ENCODE data around the gene PRAMEF18.
"Not testable (repeated sequence)": the region's sequence is repeated elsewhere in the genome, so short reads cannot be mapped to it uniquely, and the experiment has no call there.

PRAMEF18 gene

DNA sequence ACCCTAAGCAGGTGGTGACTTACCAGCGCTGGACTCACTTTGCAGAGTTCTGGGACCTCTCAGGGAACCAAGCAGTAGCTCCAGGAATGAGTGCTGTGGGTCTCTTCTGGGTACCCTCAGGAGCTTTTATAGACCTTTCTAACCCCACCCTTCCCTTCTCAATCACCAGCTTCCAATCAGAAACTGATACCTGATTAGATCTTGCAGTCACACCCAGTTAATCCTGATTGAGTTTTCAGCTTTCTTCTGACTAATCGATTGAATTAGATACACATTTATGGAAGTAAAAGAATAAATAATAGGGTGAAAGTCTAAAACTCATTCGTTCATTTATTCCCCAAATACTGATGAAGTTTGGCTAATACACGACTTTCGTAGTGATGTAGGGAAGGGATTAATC lies 24.6 kb downstream of the PRAMEF18 start, which contains the start of gene PRAMEF13:
PRAMEF13 (minus strand) TSS at position 101 of the 400 bp plus-strand sequence. CDS start 1,820 bp downstream, outside the sequence.
- not testable (repeated sequence) for DNase-seq (ENCODE audit: low read depth)

Measured in T follicular helper cell (primary cell).